ENCODE data around the gene CPXM2.

The CPXM2 gene

GRCh38 chr10:123870260-123870659 lies 21.3 kb downstream of the CPXM2 start:
- DNase-seq: peak; percentile 59

DNA sequence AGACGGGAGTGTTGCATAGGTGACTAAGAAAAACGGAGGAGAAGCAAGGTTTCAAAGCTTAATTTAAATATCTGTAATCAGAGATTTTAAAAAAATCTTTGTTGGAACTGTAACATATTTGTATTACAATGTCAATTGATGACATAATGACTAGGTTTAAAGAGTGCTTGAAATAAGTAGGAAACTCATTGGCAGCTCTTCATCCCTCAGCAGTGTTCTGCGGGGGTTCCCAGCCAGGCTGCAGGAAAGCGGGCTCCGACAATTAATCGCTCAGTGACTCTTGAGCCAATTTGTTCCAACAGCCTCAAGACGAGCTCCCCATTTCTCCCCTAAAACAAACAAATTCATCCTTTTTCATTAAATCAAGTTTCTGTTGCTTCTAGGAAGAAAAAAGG lies 22.6 kb downstream of the CPXM2 start:
- DNase-seq: no peak

DNA sequence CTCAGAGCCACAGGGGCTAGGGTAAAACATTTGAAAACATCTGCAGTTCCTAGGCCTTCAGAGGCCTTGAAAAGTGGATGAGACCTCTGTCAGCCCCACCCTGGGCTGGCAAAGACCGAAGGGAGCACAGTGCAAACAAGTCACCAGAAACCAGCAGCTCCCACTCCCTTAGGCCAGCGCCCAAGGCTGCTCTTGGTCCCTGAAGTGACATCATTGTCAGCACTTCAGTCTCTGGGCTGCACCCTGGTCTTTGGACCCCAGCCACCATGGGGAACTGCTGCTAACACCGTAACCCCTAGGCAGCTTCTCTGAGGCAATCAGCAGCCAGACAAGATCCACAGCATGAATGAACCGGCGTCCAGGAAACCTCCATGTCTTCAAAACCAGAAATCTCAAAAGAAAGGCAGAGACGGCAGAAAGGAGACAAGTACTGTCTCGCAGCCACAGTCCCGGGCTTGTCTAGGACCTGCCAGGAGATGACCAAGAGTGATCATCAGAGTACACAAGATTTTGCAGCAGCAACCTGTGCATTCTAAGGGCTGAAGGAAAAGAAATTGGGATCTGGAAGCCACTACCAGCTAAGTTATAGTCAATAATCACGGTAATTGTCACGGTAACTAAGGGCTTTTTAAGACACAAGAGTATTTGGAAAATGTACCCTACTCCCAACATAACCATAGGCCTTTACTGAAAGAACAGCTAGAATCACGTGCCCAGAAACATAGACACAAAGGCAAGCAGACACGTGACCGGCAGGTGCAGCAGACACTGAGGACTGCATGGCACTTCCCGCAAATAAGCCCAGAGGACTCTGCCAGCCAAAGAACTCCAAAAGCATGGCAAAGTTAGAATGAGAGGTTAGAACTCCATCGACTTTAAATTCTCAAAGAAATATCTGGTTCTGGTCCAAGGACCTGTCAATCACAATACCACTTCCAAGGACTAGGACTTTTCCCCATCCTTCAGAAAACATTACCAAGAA lies 23.3 kb downstream of the CPXM2 start:
- DNase-seq: no peak

- no peak for DNase-seq
Measured at GRCh38 chr10:123865880-123866279, 25.7 kb downstream of the CPXM2 start.

- DNase-seq: no peak
Measured at GRCh38 chr10:123865350-123865749, 26.3 kb downstream of the CPXM2 start.

DNA sequence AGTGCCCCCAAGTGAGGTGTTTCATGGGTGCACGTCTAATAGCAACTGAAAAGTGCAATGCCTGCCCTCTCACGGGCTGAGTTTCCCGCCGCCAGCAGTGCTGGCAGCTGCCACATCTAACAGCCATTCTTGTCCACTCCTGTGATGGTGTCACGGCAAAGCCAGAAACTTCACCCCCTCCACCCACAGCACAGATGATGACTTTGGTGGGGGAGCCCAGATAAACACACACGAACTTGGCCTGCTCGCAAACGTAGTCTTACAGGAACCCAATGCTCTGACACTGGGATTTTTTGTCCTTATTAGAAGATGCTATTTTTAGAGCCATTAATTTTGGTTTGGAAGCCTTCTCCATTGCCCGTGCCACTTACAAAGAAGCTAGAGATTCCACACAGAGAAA lies 26.7 kb downstream of the CPXM2 start:
- DNase-seq: no peak

GRCh38 chr10:123863721-123864482 lies 27.7 kb downstream of the CPXM2 start:
- no peak for DNase-seq

DNA sequence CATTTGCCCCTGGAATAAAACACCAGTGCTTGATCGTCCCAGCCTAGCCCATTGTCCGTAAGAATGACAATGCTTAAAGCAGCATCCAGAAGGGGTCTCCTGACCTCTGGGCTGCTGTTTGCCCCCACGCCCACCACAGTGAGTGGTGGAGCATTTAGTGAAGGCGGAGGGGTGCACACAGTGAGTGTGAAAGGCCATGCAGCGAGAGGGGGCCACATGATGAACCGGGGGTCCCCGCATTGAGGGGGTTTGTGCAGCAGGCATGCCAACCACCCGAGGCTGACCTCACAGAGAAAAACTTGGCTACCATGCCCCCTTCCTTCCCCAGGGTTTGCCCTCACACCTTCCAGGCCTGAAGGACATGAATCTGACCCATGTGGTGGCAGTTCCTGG lies 28.4 kb downstream of the CPXM2 start:
- no peak for DNase-seq

- no peak for DNase-seq
Measured at GRCh38 chr10:123862421-123863182, 29.0 kb downstream of the CPXM2 start.

DNA sequence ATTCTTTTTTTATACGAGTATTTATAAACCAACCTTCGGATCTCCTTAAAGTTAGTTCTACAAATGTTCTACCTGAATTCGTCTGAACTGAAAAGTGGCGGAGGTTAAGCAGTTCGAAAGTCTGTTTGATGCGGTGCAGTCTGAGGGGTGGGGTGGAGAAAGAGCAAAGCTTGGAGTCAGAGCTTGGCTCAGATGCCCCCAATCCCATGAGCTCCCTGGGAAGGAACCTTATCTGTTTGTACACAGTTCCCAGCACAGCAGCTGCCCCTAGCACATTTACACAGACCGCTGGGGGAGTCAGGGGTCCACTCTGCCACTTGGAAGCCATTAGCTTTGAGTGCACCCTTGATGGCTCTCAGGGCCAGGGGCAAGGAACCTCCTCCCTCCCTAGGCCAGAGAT lies 30.8 kb downstream of the CPXM2 start:
- DNase-seq: no peak

GRCh38 chr10:123860209-123860608 lies 31.4 kb downstream of the CPXM2 start:
- no peak for DNase-seq

- DNase-seq: no peak
Measured at GRCh38 chr10:123859653-123860050, 32.0 kb downstream of the CPXM2 start.

GRCh38 chr10:123858907-123859652 lies 32.5 kb downstream of the CPXM2 start:
- no peak for DNase-seq

GRCh38 chr10:123858077-123858681 lies 33.4 kb downstream of the CPXM2 start:
- no peak for DNase-seq

DNA sequence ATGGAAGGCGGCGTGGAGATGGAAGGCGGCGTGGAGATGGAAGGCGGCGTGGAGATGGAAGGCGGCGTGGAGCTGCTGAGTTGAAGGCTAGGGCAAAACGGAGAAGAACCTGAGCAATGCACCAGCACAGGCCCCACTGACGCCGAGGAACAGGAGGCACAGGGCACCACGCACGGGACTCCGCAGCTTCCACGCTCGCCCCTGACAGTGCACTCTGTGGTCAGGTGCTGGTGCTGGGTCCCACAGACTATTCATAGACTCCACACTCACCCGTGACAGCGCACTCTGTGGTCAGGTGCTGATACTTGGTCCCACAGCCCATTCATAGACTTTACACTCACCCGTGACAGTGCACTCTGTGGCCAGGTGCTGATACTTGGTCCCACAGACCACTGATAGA lies 34.0 kb downstream of the CPXM2 start:
- no peak for DNase-seq

- DNase-seq: no peak
Measured at GRCh38 chr10:123855008-123855684, 36.5 kb downstream of the CPXM2 start.

- no peak for DNase-seq
Measured at GRCh38 chr10:123854498-123854897, 37.1 kb downstream of the CPXM2 start.

GRCh38 chr10:123854003-123854402 lies 37.6 kb downstream of the CPXM2 start:
- no peak for DNase-seq

DNA sequence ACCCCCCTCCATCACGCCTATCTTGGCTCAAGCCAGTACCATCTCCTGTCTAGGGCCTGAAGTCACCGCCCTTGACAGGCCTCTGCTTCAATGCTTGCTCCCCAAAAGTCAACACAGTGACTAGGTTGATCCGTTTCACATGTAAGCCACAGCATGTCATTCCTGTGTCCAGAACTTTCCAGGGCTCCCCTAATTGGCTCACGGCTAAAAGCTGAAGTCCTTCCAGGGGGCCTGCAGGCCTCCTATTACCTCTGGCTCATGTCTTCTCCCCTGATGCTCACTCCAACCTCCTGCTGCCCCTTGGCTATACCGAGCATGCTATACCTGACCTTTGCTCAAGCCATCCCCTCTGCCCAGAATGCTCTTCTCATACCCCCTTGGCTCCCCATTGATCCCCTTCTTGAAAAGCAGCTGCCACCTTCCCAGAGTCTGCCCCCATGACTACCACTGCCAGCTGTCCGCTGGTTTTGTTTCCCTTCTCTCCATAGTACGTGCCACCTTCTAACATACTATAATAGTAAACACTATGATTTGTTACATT lies 39.1 kb downstream of the CPXM2 start:
- no peak for DNase-seq
